ENCODE measurements around the gene TNRC6B.

DNA sequence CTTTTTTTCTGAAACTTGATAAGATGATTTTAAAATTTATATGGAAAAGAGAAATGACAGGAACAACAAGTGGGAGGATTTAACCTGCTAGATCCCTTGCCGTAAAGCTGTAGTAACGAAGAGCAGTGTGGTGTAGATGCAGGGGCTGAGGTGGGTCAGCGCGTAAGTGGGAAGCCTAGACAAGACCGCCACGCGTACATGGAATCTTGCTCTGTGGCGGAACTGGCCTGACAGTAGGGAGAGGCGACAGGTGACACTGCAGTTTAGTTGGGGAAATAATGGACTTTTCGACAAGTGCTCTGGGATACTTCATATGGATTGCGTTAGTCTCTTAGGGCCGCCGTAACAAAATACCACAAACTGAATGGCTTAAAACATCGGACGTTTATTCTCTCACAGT lies 28.8 kb downstream of the TNRC6B start:
- TF ChIP-seq GATA2 (IDR thresholded peaks at IDR 0.05; ENCODE audit: low read depth, low read length) (no peak), GATA3 (IDR thresholded peaks at IDR 0.05; ENCODE audit: low read depth, low read length) (no peak)
